ENCODE measurements around the gene PHTF2.

PHTF2 gene

DNA sequence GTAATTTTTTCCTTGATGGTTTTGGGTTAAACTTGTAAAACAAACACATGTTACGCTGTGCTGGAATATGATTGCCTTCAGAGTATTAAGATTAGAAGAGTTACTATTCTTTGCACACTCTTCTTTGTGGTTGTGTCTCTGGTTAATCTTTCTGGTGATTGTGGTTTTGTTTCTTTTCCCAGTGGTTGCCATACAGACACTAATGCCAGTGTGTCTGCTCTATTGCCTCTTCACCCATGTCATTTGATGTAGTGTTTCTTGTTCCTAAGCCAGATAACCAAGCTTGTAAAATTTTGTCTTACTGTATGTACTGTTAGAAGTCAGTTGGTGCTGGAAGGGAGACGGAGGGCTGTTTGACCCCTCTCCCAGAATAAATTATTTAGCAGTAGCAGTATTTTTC, 124.8 kb downstream of the PHTF2 start:
- FAIRE-seq (peak; percentile 98), DNase-seq (ENCODE audit: low spot score) (peak; percentile 72)

DNA sequence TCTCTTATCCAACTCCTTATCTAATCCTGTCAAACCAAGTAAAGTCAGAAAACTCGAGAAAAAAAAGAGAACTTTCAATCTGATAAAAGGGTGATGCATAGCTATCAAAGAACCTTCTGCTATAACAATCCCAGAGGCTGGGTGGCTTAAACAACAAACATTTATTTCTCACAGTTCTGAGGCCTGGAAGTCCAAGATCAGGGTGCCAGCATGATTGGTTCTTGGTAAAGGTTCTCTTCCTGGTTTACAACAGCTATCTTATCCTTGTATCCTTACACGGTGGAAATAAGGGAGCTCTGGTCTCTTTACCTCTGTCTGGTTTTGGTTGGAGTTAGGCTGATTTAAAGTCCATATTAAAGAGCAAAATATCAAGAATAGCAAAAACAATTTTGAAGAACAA, 131.9 kb downstream of the PHTF2 start:
- no peak for DNase-seq (ENCODE audit: low spot score)
- no peak for FAIRE-seq

DNA sequence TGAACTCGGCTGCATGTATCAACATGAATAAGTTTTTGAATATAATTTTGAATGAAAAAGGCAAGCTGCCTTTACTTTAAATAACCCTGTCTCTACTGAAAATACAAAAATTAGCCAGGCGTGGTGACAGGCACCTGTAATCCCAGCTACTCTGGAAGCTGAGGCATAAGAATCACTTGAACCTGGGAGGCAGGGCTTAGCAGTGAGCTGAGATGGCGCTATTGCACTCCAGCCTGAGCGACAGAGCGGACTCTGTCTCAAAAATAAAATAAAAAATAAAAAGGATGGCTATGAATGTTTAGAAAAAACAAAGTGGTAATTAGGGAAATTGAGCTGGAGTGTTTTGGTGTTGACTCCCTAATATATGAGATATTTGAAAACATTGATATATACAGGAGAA, 133.3 kb downstream of the PHTF2 start:
- no peak for DNase-seq (ENCODE audit: low spot score)
- no peak for FAIRE-seq

DNA sequence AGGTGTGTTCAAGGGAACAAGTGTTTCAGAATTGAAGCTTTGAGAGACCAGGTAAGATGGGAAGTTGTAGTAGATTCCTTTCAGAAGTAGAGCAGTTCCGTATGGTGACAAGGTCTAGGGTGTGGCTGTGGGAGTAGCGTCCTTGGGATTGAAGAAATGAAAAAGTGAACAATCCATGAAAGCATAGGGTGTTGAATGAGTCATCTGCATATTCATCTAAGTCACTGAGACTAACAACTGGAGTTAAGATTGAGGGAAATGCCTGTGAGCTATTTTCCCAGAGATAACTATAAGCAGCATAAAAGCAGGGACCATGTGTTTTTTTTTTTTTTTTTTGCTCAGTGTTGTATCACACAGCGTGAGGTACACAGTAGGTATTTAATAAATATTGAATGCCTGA, 134.8 kb downstream of the PHTF2 start:
- FAIRE-seq (peak; percentile 11), DNase-seq (ENCODE audit: low spot score) (no peak)

DNA sequence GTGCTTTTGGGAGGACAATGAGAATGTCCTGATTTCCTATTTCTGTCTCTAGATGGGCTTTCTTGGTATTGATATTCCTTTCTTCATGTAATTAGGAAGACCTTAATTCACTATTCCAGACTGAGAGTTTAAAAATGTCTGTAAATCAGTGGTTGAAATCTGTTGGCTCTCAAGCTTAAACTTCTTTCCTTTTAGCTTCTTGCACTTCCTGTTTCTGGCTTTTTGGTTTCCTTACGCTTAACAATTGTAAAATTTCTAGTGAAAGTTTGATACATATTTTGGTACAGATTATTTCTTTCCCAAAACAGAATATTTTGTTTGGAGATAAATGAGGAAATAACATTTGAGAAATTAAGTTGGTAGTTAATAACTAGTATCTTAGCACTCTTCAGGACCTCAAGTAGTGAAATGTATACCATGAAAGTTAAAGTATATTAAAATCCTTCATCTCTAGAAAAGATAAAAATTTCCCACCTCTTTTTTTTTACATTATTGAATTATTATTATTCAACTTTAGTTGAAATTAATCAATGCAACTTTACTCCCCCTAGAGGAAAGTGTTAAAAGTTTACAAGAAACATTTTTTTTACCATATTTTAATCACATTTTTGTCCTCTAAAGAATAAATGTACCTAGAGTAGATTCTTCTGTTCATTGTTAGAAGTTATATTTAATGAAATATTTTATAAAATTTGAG, 137.2 kb downstream of the PHTF2 start:
- FAIRE-seq, result peak; percentile 89

DNA sequence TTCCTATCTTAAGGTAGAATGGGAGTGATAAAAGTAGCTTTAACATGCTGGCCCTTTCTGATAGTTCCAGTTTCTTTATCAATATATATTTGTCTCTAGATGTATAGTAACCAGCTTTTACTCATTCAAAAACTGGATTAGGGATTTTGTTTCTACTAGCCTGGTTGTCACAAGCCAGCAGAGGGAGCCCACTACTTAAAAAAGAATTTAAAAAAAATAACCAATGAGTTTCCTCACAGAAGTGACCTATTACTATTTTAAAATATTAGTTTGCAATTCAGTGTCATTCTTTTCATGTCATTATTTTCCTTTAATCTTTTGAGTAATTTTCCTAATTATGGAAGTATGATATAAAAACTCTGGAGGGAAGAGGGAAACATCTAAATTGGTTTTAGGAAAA, 142.1 kb downstream of the PHTF2 start:
- FAIRE-seq, result peak; percentile 80
- peak; percentile 35 for DNase-seq (ENCODE audit: low spot score)

More for the DNA sequence above, 137.2 kb downstream of the PHTF2 start:
- no peak for DNase-seq (ENCODE audit: low spot score)

DNA sequence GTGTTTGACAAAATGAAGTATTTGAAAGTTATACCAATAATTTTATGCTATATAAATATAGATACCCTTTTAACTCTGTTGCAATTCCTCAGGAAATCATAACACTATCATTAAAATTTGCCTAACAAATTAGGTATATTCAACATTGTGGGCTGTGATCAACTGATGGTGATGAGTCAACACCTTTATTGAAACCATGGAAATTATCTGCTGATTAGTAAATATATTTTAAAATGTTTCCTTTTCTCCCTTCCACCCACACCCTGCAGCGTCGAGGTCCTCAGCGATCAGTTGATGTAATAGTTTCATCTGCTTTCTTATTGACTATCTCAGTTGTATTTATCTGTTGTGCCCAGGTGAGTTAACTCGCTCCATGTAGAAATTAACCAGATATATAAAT, 143.9 kb downstream of the PHTF2 start:
- DNase-seq (ENCODE audit: low spot score) (no peak), FAIRE-seq (no peak)

DNA sequence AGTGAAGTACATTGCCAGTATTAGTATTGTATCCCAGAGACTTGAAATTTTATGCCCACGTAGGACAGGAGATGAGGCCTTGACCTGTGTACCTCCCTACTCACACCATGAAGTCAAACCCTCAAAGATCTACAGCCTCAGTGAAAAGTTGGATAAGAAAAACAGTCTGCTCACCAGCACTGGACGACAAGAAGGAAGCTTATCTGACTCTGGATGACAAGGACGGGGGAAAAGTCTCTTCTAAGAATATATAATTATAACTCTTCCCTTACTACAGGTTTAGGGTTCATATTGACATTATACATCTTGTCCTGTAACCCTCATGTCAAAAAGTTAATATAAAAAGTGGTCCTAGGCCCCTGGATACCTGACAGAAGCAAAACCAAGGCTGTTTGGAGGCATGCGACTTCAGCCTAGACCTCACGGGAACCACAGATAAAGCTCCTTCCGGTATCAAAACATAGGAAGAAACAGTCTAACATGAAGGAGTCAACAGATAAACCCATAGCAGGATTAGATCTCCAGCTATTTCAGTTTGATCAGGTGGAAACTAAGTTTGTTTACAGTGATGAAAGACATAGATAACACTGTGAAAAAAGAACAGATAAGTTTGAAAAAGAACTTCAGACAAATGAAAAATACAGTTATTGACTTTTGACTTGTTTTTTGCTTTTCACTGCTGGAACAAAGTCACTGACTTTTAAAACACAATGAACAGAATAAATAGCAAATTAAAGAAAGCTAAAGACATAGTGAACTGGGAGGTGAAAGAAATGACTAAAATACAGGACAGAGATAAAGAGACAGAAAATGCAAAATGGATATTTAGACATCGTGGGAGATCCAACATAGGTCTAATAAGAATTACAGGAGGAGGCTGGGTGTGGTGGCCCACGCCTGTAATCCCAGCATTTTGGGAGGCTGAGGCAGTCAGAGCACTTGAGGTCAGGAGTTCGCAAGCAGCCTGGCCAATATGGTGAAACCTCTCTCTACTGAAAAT, 145.9 kb downstream of the PHTF2 start:
- FAIRE-seq (no peak), DNase-seq (ENCODE audit: low spot score) (no peak)

DNA sequence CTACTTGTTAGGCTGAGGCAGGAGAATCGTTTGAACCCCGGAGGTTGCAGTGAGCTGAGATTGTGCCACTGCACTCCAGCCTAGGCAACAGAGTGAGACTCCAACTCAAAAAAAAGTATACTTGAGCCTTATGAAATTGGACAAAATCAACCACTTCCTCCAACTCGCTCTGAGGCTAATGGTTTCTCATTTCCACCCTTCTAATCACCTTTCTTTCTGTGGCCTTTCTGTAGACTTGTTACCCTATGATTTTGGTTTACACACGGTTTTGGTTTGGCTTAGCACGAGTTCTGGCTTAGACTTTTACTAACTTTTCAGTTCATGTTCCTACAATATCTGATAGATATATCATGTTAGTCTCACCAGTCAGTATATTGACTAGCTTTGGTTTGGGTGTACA, 152.0 kb downstream of the PHTF2 start:
- DNase-seq (ENCODE audit: low spot score) (no peak), FAIRE-seq (no peak)

DNA sequence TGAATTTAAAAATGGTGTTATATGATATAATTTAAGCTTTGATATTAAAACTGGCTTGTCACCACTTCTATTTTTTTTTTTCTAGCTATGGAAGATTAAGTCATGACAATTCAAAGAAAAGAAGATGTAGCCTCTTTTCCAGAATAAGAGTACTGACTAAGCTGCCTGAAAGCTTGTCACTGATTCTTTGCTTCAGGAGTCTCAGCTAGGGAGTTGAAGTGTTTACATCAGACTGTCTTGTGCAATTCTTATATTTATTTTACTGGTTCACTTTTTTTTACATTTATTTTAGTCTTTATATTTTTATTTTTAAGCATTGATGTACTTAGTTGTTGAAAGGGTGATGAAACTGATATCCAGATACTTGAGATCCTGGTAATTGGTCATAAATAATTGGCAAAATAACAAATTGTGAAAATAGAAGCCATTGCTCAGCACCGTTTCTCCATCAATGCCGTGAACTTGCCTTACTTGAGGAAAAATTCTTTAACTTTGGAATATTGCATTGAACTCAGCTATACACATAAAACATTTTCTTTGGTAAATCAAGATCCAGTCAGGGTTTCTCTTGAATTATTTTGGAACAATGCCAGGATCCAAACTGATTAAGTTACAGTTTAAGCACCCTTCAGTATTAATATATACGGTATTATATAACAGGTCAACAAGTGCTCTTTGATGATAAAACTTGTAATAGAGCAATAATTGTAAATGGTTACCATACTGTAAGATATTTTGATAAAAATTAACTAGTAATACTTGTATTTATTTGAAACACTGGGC, 156.4 kb downstream of the PHTF2 start:
- no peak for FAIRE-seq
- DNase-seq (ENCODE audit: low spot score), result no peak

DNA sequence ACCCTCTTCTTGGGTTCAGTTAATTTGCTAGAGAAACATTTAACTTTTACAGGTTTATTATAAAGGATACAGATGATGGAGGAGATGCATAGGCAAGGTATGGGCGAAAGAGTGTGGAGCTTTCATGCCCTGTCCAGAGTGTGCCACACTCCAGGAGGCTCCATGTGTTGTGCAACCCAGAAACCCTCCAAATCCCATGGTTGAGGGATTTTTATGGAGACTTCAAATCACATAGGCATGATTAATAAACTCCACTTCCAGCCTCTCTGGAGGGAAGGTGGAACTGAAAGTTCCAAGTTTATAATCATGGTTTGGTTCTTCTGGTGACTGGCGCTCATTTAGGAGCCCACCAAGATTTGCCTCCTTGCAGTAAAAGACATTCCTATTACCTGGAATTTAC, 159.9 kb downstream of the PHTF2 start:
- DNase-seq (ENCODE audit: low spot score) (no peak), FAIRE-seq (no peak)

DNA sequence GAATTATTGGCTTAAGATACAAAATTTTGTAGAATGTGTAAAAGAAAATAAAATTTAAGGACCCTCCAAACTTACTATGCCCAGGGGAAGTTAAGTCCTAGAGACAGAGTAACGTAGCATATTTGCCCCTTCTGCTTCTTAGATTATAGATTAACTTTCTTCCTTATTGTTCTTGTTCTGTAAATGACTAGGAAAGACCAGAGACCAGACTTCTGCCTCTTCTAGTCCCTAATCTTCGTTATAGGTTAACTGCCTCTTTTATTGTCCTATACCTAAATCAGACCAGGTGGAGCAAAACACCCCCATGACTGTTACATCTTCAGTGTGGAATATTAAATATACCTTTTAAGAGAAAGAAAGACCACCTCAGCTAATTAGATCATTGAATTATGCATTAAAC, 160.5 kb downstream of the PHTF2 start:
- no peak for DNase-seq (ENCODE audit: low spot score)
- FAIRE-seq, result no peak

DNA sequence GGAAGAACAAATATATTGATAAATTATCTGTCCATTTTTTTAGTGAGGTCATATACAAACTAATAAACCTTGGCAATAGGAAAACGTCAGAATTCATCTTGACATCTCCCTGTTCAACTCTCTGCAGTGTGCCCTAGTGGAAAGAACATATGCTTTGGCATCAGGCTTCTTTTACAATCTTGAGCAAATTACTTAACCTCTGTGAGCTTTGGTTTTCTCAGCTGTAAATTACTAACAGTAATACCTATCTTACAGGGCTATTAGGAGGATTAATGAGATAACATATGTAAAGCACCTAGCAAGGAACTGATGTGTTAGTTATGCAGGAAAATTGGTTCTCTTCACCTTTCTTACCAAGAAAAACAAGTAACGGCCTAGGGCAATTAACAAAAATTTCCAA, 161.8 kb downstream of the PHTF2 start:
- DNase-seq (ENCODE audit: low spot score) (no peak), FAIRE-seq (no peak)

DNA sequence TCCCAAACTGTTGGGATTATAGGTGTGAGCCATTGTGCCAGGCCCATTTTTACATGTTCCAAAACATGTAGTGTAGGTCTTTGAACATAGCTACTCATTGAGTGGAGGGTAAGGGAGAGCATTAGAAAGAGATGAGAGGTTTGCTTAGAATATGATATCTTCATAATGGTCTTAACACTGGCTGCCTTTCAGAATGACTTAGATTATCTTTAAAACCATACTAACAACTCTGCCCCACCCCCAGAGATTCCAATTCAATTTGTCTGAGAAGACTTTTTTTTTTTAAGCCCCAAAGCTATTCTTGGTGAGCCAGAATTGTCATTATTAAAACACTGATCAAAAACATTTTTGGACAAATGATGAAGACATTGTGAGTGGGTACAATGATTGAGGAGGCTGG, 168.9 kb downstream of the PHTF2 start:
- no peak for DNase-seq (ENCODE audit: low spot score)
- no peak for FAIRE-seq

DNA sequence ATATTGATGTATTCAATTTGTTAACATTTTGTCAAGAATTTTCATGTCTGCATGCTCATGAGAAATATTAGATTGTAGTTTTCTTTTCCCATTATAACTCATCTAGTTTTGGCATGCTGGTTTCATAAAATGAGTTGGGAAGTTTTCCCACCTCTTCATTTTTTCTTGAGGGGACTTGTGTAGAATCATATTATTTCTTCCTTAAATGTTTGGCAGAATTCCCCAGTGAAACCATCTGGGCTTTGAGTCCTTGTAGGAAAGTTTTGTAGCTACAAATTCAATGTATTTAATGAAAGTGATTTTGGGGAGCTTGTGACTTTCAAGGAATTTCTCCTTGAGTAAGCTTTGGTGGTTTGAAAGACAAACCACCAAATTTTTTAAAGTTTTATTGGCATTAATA, 173.2 kb downstream of the PHTF2 start:
- FAIRE-seq (no peak), DNase-seq (ENCODE audit: low spot score) (no peak)

DNA sequence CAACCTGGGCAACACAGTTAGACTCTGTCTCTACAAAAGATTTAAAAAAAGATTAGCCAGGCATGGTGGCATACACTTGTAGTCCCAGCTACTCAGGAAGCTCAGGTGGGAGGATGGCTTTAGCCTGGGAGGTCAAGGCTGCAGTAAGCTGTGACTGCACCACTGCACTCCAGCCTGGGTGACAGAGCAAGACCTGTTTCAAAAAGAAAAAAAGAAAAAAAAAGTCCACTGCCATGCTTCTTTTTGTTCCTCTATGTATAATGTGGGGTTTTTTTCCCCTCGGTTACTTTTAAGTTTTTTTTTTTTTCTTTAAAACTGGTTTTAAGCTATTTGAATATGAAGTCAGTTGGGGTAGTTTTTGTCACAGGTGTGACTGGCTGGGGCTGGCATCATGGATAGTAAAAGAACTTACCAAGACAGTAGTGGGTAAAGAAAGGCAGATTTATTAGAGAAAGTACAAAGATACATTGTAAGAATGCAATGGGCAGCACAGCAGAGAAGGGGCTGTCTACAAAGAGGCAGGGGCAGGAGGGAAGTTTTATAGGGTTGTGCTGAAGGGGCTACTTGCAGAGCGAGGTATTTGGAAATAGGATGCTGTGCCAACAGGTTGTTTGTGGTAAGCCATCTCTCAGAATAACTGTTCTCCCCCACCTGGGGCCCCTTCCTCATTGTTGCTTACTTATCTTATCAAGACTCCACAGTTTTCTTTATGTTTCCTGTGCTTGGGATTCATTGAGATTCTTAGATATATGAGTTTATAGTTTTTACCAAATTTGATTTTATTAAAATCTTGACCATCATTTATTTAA, 177.3 kb downstream of the PHTF2 start:
- DNase-seq (ENCODE audit: low spot score), result no peak
- no peak for FAIRE-seq

DNA sequence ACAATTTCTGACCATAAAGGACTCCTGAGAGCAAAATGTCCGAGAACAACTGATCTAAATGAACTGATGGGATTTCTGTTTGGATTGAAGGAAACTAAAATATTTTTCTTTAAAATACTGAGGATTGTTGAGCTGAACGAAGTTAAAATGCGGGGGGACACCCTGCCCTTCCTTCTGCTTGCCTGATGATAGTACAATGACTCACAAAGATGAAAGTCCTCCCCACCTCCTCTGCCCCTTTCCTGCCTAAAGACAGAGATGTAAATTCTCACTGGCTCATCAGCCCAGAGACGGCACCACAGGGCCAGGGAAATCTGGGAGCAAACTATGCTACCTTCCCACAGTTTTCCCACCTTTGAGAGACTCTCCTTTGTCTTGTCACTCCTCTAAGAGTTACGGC, 180.6 kb downstream of the PHTF2 start:
- FAIRE-seq (no peak), DNase-seq (ENCODE audit: low spot score) (no peak)

DNA sequence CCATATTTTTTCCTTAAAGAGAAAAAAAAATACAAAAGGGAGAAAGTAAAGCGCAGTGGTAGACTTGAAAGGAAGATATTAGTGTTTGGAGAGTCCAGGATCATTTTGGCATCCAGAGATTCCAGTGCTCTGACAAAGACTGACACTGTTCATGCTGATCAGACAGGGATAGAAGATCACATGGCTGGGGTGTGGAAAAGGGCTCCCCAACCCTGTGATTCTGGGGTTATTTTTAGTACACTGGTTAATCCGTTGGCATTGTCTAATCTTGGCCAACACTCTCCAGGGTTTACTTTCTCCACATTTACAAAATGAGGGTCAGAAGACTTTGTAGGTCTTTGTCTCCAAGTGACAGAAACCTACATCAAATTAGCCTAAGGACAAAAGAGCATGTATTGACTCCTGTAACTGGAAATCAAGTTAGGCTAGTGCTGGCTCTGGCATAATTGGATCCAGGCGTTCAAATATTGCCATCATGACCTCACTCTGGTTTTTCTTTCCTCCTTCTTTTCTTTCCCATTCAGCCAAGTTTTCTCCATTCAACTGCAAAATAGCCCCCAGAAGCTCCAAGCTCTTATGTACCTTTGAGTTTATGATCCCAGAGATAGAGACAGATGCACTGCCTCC, 181.6 kb downstream of the PHTF2 start:
- no peak for DNase-seq (ENCODE audit: low spot score)
- FAIRE-seq, result no peak

DNA sequence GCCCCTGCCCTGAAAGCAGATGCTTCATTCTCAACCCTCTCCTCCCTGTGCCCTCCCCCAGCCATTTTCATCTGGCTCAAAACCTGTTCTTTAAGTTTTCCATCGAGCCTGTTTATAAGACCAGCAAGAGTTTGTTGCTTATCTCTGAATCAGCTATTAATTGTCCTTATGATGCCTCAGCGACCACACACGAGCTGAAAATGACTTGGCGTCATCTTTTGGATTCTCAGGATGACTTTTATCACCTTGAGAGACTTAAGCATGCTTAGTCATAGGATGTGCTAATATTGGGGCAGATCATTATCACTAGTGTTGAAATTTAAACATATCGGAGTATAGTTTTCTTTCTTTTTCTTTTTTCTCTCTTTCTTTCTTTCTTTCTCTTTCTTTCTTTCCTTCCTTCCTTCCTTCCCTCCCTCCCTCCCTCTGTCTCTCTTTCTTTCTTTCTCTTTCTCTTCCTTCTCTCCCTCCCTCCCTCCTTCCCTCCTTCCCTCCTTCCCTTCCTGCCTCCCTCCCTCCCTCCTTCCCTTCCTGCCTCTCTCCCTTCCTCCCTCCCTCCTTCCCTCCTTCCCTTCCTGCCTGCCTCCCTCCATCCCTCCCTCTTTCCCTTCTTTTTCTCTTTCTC, 184.5 kb downstream of the PHTF2 start:
- no peak for DNase-seq (ENCODE audit: low spot score)
- no peak for FAIRE-seq

DNA sequence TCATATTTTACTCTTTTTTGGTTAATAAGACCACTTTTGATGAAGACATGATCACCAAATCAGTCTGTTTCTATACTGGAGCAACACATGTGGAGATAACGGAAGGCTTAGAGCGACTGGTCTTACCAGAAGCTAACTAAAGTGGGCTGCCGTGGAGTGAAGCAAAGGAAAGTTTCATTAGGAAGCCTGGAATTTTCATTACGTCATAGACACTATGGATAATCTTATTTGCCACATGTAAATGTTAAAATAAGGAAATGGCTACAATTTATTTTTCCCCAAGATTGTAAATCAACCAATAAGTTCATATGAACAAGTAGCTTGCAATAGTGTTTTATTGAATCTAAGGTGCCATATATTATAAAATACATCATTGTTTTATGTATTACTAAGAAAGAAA, 185.4 kb downstream of the PHTF2 start:
- FAIRE-seq, result no peak
- no peak for DNase-seq (ENCODE audit: low spot score)
